Vagina (tissue), 2 donors: ENCODE data around the gene CCDC73. TPM values are rescaled to one million over a fixed set of nuclear protein-coding genes. Genes with fewer than 3 reads are reported as not detected.

Source experiments
- DNase-seq, 2 donors: peaks; one replicate each; pipeline ENCODE4 v3.0.0-alpha.2; 2017; ENCODE audit errors: extremely low spot score in 2 of 2
- H3K27ac ChIP-seq: fragments of 200-600 bp; sonication (generic); one replicate; pipeline ENCODE4 v1.5.1; 2019
- H3K27me3 ChIP-seq: fragments of 200-600 bp; sonication (generic); one replicate; pipeline ENCODE4 v1.5.1; 2019
- H3K36me3 ChIP-seq, 2 donors: fragments of 200-600 bp; sonication (generic); one replicate each; pipeline ENCODE4 v1.5.1; 2017 to 2019
- H3K4me1 ChIP-seq: fragments of 200-600 bp; sonication (generic); one replicate; pipeline ENCODE4 v1.5.1; 2019
- H3K4me3 ChIP-seq, 2 donors: fragments of 200-600 bp; sonication (generic); 1 replicate in 1 of 2; 2 replicates in 1 of 2; pipeline ENCODE4 v1.5.1; 2016 to 2019
- H3K9me3 ChIP-seq: fragments of 200-600 bp; sonication (generic); one replicate; pipeline ENCODE4 v1.5.1; 2019
- POLR2A ChIP-seq, 2 donors: fragments of 450-650 bp; IDR thresholded peaks; one replicate each; pipeline ENCODE4 v1.6.1; 2017; ENCODE audit warnings: antibody characterized with exemption in 2 of 2, mild to moderate bottlenecking in 2 of 2, moderate library complexity in 2 of 2
- POLR2AphosphoS5 ChIP-seq, 2 donors: sonication (generic); formaldehyde crosslinking; IDR thresholded peaks; one replicate each; pipeline ENCODE4 v1.9.0; 2017; ENCODE audit warnings: antibody characterized with exemption in 2 of 2, mild to moderate bottlenecking in 2 of 2, low read depth in 1 of 2; ENCODE audit not compliant: insufficient read depth in 1 of 2
- intact Hi-C: fragments of 100-400 bp; cut with DNase I; formaldehyde crosslinking; loops from one replicate; pipeline ENCODE4 v1.15.1; 2023
- total RNA-seq: library from RNA; depleted of rRNA; stranded (reverse); fragments of >200 nt; gene quantifications from one replicate; pipeline ENCODE4 v1.2.3, GENCODE V29; 2016
- TF ChIP-seq, protein P1 (sequence below), 3 experiments: fragments of 450-650 bp in 2 of 3; fragments of 200-600 bp in 1 of 3; sonication (generic) in 1 of 3; IDR thresholded peaks; one replicate each; pipeline ENCODE4 v1.5.1; 2017 to 2019; ENCODE audit warnings: antibody characterized with exemption in 3 of 3, mild to moderate bottlenecking in 2 of 3, moderate library complexity in 2 of 3

CCDC73 gene
- total RNA-seq, 1 donor from 2014 or later = not detected

DNA sequence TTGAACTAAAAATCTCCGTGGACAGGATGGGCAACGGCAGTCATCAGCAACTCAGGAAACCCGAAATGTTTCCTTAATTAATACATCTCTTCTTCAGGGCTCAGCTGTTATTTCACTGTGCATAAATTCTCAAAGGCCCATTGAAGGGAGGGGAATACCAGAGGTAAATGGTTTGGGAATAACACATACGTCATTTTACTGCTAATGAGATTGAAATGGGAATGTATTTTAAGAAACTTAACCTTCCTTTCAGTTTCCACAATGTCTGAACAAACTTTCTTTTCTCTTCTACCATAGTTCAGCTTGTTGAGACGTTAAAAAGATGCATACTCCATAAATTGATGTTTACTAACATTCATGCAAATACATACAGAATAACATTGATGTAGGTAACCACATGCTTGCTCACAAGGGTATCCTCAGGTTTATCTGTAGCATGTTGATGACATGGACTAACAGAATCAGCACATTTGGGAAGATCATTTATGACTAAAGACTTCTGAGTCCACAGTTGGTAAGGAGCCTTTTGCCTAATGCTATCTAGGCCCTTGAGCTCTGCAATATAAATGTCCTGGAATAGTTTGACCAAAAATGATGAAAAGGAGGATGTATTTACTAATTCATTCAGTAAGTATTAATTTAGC, 27.6 kb upstream of the CCDC73 start:
- H3K27ac ChIP-seq = no peak overlapping the region
- no peaks in the 10 kb centered on the region for H3K36me3 ChIP-seq
- TF ChIP-seq POLR2A (IDR thresholded peaks at IDR 0.05) (no peak), POLR2AphosphoS5 (IDR thresholded peaks at IDR 0.05; ENCODE audit: insufficient read depth in 1 of 2, low read depth in 1 of 2) (no peak)
- TF ChIP-seq, protein P1, sequence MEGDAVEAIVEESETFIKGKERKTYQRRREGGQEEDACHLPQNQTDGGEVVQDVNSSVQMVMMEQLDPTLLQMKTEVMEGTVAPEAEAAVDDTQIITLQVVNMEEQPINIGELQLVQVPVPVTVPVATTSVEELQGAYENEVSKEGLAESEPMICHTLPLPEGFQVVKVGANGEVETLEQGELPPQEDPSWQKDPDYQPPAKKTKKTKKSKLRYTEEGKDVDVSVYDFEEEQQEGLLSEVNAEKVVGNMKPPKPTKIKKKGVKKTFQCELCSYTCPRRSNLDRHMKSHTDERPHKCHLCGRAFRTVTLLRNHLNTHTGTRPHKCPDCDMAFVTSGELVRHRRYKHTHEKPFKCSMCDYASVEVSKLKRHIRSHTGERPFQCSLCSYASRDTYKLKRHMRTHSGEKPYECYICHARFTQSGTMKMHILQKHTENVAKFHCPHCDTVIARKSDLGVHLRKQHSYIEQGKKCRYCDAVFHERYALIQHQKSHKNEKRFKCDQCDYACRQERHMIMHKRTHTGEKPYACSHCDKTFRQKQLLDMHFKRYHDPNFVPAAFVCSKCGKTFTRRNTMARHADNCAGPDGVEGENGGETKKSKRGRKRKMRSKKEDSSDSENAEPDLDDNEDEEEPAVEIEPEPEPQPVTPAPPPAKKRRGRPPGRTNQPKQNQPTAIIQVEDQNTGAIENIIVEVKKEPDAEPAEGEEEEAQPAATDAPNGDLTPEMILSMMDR (IDR thresholded peaks at IDR 0.05) = no peak
- no peaks in the 10 kb centered on the region for H3K27me3 ChIP-seq
- no peak for DNase-seq
- no peaks in the 10 kb centered on the region for H3K9me3 ChIP-seq
- H3K4me1 ChIP-seq = no peaks in the 10 kb centered on the region
- H3K4me3 ChIP-seq = no peak overlapping the region
- intact Hi-C loops = no loop called here

GRCh38 chr11:32821517-32821916, 27.1 kb upstream of the CCDC73 start:
- TF ChIP-seq POLR2AphosphoS5 (IDR thresholded peaks at IDR 0.05; ENCODE audit: insufficient read depth in 1 of 2, low read depth in 1 of 2) = peak in 1 of 2 donors; percentile 17
- TF ChIP-seq, protein P1 (IDR thresholded peaks at IDR 0.05) = no peak
- H3K27ac ChIP-seq = no peak overlapping the region
- H3K9me3 ChIP-seq = no peaks in the 10 kb centered on the region
- H3K36me3 ChIP-seq = no peaks in the 10 kb centered on the region
- no peak overlapping the region for H3K4me3 ChIP-seq
- intact Hi-C loops = no loop called here
- DNase-seq = no peak
- no peaks in the 10 kb centered on the region for H3K4me1 ChIP-seq
- no peaks in the 10 kb centered on the region for H3K27me3 ChIP-seq

DNA sequence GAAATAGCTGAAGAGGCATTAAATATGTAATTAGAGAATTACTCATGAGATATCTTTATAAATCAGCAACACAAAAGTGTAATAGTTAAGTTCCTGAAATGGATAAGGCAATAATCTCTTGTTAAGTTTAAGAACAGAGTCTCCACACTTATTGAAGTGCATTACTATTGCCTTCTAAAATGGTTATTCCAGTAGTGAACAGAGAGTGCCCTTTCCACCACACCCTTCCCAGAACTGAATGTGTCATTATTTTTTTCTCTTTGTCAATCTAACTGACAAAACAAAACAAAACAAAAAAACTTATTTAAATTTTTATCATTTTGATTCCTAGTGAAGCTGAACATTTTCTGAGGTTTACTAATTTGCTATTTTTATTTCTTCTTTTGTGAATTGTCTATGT, 26.0 kb upstream of the CCDC73 start:
- no peaks in the 10 kb centered on the region for H3K27me3 ChIP-seq
- TF ChIP-seq POLR2AphosphoS5 (IDR thresholded peaks at IDR 0.05; ENCODE audit: insufficient read depth in 1 of 2, low read depth in 1 of 2) (no peak), POLR2A (IDR thresholded peaks at IDR 0.05) (no peak)
- TF ChIP-seq, protein P1 (IDR thresholded peaks at IDR 0.05) = no peak
- no peak overlapping the region for H3K4me3 ChIP-seq
- H3K9me3 ChIP-seq = no peaks in the 10 kb centered on the region
- no peak for DNase-seq
- no peaks in the 10 kb centered on the region for H3K4me1 ChIP-seq
- intact Hi-C loops = no loop called here
- H3K27ac ChIP-seq = no peak overlapping the region
- no peaks in the 10 kb centered on the region for H3K36me3 ChIP-seq

- no peak for DNase-seq
- H3K4me1 ChIP-seq = no peaks in the 10 kb centered on the region
- H3K4me3 ChIP-seq = no peak overlapping the region
- intact Hi-C loops = no loop called here
- no peaks in the 10 kb centered on the region for H3K27me3 ChIP-seq
- H3K27ac ChIP-seq = no peak overlapping the region
- H3K36me3 ChIP-seq = no peaks in the 10 kb centered on the region
- no peak for TF ChIP-seq POLR2A (IDR thresholded peaks at IDR 0.05)
- no peaks in the 10 kb centered on the region for H3K9me3 ChIP-seq
Measured at GRCh38 chr11:32819187-32819586, 24.7 kb upstream of the CCDC73 start.

DNA sequence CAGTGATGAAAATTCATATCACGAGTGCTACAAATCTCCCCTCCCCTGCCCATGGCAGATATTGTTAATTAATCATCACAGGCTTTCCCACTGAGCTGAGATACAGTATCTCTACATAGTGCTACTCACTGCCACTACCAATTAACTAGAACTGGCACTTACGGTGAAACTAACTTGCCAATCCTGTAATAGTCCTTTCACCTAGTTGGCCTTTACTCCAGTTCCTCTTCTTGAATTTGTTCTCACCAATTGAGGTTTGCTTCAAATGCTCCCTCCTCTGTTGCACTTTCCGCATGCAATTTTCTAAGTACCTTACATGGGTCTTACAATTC, 23.4 kb upstream of the CCDC73 start:
- Histone ChIP-seq H3K4me1 (no peaks in the 10 kb centered on the region), H3K27me3 (no peaks in the 10 kb centered on the region), H3K27ac (no peak overlapping the region), H3K9me3 (no peaks in the 10 kb centered on the region), H3K36me3 (no peaks in the 10 kb centered on the region), H3K4me3 (no peak overlapping the region)
- no peak for DNase-seq
- TF ChIP-seq, protein P1 (IDR thresholded peaks at IDR 0.05) = no peak
- no peak for TF ChIP-seq POLR2A (IDR thresholded peaks at IDR 0.05)
- TF ChIP-seq POLR2AphosphoS5 (IDR thresholded peaks at IDR 0.05; ENCODE audit: insufficient read depth in 1 of 2, low read depth in 1 of 2) = no peak
- intact Hi-C loops = no loop called here
